Stimulated activated CD8-positive, alpha-beta memory T cell treated with anti-CD3 and anti-CD28 coated beads, Interleukin-12 subunit alpha, Interleukin-12 subunit beta, amount 100 ng/mL, for 24 hours (primary cell): ENCODE results near the gene VAV3.
"Not testable (repeated sequence)": the region's sequence is repeated elsewhere in the genome, so short reads cannot be mapped to it uniquely, and the experiment has no call there.

Experiments
- DNase-seq: peaks from one replicate; pipeline ENCODE4 v3.0.0-alpha.2; 2020; ENCODE audit errors: extremely low read depth

Gene VAV3

DNA sequence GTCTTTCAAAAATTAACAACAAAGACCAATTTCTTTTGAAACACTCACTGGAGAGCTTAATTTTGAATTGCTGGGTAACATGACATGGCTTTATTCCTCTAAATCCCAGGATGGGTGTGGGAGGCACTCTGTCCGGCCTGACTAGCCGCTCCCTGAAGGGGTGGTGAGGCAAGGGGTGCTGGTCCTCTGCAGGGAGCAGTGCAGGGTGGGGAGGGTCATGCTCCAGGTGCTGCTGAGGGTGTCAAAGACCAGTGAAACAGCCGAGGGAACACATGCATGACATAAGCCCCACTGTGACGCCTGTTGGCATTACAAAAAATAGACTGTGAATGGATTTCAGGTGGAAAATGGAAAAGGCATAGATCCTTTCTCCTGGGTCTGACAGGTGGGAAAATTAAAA, 223.7 kb downstream of the VAV3 start:
- no peak for DNase-seq

GRCh38 chr1:107740579-107740978, 224.4 kb downstream of the VAV3 start:
- DNase-seq: no peak

DNA sequence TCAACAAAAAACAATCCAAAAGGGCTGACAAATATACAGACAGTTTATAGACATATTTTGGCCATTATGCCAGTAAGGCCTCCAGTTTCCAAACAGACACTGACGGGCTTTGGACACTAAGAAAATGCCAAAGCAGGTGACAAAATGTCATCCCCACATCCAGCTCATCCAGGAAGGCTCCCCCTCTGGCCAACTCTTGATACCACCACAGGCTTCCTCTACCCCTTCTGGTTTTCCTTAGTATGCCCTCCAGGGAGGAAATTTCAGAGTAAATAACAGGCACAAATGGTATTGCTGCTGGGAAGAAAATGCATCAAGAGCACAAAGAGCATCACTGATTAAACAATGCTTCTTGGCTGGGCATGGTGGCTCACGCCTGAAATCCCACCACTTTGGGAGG, 225.3 kb downstream of the VAV3 start:
- DNase-seq: no peak

DNA sequence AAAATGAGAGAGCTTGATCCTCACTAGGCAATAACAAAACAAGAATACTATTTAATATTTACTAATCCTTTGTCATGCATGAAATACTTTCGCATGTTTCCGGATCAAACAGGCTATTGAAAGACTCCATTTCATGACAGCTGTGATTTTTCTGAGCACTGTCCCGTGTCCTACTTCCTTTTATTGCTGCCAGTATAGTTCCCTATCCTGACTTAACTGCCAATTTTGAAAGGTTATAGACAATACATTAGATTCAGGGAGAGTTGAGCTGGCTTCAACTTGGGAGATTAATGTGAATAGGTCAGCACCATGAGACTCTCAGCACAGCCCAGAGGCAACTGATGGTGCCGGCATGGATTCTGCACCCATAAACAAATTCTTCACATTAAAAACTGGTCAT, 225.8 kb downstream of the VAV3 start:
- no peak for DNase-seq

DNA sequence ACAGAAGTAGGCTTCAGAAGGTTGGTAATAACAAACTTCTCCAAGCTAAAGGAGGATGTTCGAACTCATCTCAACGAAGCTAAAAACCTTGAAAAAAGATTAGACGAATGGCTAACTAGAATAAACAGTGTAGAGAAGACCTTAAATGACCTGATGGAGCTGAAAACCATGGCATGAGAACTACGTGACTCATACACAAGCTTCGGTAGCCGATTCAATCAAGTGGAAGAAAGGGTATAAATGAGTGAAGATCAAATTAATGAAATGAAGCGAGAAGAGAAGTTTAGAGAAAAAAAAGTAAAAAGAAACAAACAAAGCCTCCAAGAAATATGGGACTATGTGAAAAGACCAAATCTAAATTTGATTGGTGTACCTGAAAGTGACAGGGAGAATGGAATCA, 231.6 kb downstream of the VAV3 start:
- not testable (repeated sequence) for DNase-seq

GRCh38 chr1:107727866-107728265, 237.1 kb downstream of the VAV3 start:
- no peak for DNase-seq

DNA sequence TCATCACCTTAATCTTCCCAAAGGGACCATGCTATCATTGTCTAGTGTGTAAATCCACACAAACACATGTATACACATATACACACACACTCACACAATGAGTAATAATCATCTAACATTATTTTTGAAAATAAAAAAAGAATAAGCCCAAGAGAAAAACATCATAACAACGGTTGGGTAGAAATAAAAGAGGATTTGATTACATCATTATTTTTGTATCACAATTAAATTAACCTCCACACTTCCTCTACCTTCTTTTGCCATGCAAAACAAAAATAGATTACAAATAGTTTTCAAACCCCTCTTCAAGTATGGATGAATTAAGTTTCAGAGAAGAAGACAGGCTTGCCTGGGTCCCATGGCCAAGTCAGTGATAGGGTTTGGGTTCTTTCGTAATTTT, 238.1 kb downstream of the VAV3 start:
- no peak for DNase-seq

DNA sequence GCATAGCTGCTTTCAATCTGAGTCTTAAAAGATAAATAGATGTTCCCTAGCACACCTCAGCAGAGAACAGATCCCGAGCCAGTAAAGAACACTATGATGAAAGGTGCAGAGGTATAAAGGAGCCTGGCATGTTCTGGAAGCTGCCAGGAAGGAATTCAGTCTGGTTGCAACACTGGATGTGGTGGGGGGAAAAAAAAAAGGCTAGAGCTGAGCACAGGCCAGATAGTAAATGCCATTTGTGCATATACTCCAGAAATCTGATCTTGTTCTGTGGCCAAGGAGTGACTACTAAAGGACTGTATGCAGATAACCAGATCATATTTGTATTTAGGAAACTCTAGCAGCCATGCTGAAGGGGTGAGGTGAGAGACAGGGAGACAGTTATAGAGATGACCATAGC, 240.3 kb downstream of the VAV3 start:
- DNase-seq: no peak

DNA sequence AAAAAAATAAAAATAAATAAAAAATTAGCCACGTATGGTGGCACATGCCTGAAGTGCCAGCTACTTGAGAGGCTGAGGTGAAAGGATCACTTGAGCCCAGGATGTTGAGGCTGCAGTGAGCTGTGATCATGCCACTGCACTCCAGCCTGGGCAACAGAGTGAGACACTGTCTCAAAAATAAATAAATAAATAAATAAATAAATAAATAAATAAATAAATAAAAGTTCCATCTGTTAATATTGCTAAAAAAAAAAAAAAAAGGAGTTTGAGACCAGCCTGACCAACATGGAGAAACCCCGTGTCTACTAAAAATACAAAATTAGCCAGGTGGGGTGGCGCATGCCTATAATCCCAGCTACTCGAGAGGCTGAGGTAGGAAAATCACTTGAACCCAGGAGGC, 244.8 kb downstream of the VAV3 start:
- DNase-seq: not testable (repeated sequence)

DNA sequence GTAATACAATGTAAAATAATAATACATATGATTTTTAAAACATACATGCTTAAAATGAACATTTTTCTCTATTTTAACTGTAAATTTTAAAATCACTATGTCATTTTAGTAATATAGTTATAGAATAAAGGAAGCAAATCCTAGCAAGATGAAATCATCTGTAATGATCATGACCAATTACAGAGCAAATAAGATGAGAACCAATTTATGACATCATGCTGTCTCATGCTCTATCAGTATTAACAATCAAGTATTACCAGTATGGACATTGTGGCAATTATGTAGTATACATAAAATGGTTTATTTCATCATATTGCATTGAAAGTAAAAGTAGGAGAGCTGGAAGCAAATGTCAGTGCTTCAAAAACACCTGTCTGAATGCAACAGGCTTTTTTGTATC, 255.0 kb downstream of the VAV3 start:
- DNase-seq: no peak

GRCh38 chr1:107707111-107707510, 257.9 kb downstream of the VAV3 start:
- DNase-seq: no peak

GRCh38 chr1:107706182-107706581, 258.8 kb downstream of the VAV3 start:
- no peak for DNase-seq

GRCh38 chr1:107704911-107705310, 260.1 kb downstream of the VAV3 start:
- no peak for DNase-seq

GRCh38 chr1:107702946-107703571, 261.9 kb downstream of the VAV3 start:
- DNase-seq: no peak

GRCh38 chr1:107700651-107701050, 264.3 kb downstream of the VAV3 start:
- not testable (repeated sequence) for DNase-seq

GRCh38 chr1:107698161-107698560, 266.8 kb downstream of the VAV3 start:
- no peak for DNase-seq

GRCh38 chr1:107695341-107695740, 269.6 kb downstream of the VAV3 start:
- no peak for DNase-seq

DNA sequence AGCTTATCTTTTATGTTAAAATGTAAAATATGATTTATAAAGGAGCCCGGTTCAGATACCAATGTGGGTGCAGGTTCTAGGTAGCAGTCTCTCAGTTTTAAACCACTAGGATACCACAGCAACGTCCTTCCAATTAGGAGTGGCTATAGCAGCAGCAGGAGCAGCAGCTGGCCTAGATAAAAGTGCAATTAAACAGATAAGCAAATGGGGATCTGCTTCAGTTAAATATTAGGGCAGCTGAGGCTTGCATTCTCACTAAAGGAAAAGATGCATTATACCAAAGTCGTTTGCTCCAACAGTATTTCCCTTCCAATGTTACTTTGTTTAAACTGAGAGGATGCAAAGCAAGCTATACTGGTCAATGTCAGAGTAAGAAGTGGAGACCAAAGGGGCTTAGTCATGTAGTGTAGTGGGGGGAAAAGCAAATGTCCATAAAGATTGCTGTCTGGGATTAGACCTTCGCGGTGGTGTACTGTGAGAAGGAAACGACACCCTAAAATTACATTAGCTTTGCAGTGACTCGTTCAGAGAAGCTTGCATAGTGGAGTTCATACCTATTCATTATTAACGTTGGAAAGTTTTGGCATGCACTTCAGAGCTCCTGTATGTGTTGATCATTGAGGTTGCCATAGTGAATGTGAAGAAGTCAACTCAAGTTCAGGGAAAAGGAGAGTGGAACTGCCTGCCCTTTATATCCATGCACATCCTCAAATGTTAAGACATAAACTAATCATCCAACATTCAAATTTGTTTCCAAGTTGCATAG, 272.2 kb downstream of the VAV3 start:
- DNase-seq: no peak

- no peak for DNase-seq
Observed at GRCh38 chr1:107691540-107691939, 273.4 kb downstream of the VAV3 start.

DNA sequence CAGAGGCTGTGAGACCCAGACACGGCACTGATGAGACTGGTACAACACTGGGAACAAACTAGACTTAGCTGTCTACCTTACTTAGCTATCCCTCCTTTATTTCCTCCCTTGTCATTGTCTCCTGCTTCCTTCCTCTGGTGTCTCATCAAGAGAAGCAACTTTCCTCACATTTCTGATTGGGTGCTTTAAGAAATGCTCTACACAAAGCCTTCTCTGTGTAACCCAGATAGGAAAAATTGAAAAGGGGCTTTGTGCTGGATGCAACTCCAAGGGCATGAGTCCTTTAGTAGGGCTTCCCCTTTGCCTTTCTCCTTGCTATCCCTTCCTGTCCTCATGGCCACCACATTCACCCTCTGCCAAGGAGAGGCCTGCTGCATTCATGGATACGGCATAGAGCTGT, 274.5 kb downstream of the VAV3 start:
- DNase-seq: no peak

- DNase-seq: no peak
Observed at GRCh38 chr1:107689733-107690132, 275.2 kb downstream of the VAV3 start.

- no peak for DNase-seq
Observed at GRCh38 chr1:107689159-107689558, 275.8 kb downstream of the VAV3 start.

GRCh38 chr1:107687849-107688753, 276.9 kb downstream of the VAV3 start:
- no peak for DNase-seq
